MM.1S (cell line): Measurements from ENCODE around the gene HPCAL1.

Experiments
- DNase-seq: peaks from one replicate; pipeline ENCODE4 v3.0.0-alpha.2; 2015
- H2AFZ ChIP-seq: fragments of 300-600 bp; sonication (generic); 2 replicates; pipeline ENCODE4 v1.6.0; 2016; ENCODE audit warnings: antibody characterized with exemption, low read length
- H3F3A ChIP-seq: fragments of 300-600 bp; sonication (generic); 2 replicates; pipeline ENCODE4 v1.6.1; 2016; ENCODE audit warnings: mild to moderate bottlenecking, antibody characterized with exemption, low read length, moderate library complexity, mixed read lengths; ENCODE audit not compliant: insufficient read depth
- H3K27ac ChIP-seq: fragments of 300-600 bp; sonication (generic); 2 replicates; pipeline ENCODE4 v1.5.1; 2016; ENCODE audit warnings: mild to moderate bottlenecking, low read length
- H3K27me3 ChIP-seq: fragments of 300-600 bp; sonication (generic); replicated peaks from 2 replicates; pipeline ENCODE4 v1.6.0; 2016; ENCODE audit warnings: low read length; ENCODE audit not compliant: insufficient read depth
- H3K36me3 ChIP-seq: fragments of 300-600 bp; sonication (generic); replicated peaks from 2 replicates; pipeline ENCODE4 v1.6.1; 2016; ENCODE audit warnings: mild to moderate bottlenecking, low read length, mixed read lengths; ENCODE audit not compliant: insufficient read depth
- H3K4me1 ChIP-seq: fragments of 300-600 bp; sonication (generic); 2 replicates; pipeline ENCODE4 v1.6.1; 2016; ENCODE audit warnings: low read length, mixed read lengths
- H3K4me2 ChIP-seq: fragments of 300-600 bp; sonication (generic); 2 replicates; pipeline ENCODE4 v1.6.0; 2016; ENCODE audit warnings: low read depth, low read length
- H3K4me3 ChIP-seq: fragments of 300-600 bp; sonication (generic); 2 replicates; pipeline ENCODE4 v1.5.1; 2016; ENCODE audit warnings: low read length, mixed read lengths
- H3K79me2 ChIP-seq: fragments of 300-600 bp; sonication (generic); 2 replicates; pipeline ENCODE4 v1.6.1; 2016; ENCODE audit warnings: mixed run types, low read length, mixed read lengths
- H3K9ac ChIP-seq: fragments of 300-600 bp; sonication (generic); 2 replicates; pipeline ENCODE4 v1.6.1; 2016; ENCODE audit warnings: low read length, mixed read lengths
- H3K9me2 ChIP-seq: fragments of 300-600 bp; sonication (generic); replicated peaks from 2 replicates; pipeline ENCODE4 v1.6.1; 2016; ENCODE audit warnings: mild to moderate bottlenecking, low read length, mixed read lengths; ENCODE audit not compliant: insufficient read depth
- H3K9me3 ChIP-seq: fragments of 300-600 bp; sonication (generic); replicated peaks from 2 replicates; pipeline ENCODE4 v1.6.1; 2016; ENCODE audit warnings: mild to moderate bottlenecking, low read length, mixed read lengths; ENCODE audit not compliant: insufficient read depth
- H4K20me1 ChIP-seq: fragments of 300-600 bp; sonication (generic); 2 replicates; pipeline ENCODE4 v1.6.1; 2016; ENCODE audit warnings: mild to moderate bottlenecking, low read length, moderate library complexity, mixed read lengths; ENCODE audit not compliant: insufficient read depth
- CTCF ChIP-seq: fragments of 300-600 bp; sonication (generic); IDR thresholded peaks from 2 replicates; pipeline ENCODE4 v1.5.1; 2016; ENCODE audit warnings: antibody characterized with exemption, low read length, mixed read lengths
- EZH2 ChIP-seq: fragments of 300-600 bp; sonication (generic); optimal IDR thresholded peaks from 2 replicates; pipeline ENCODE3; 2017; ENCODE audit warnings: low read depth, mild to moderate bottlenecking, antibody characterized with exemption, low read length, mixed read lengths
- EZH2phosphoT487 ChIP-seq: fragments of 300-600 bp; sonication (generic); IDR thresholded peaks from 2 replicates; pipeline ENCODE4 v1.6.1; 2018; ENCODE audit warnings: antibody characterized with exemption, low read length

HPCAL1 gene

DNA sequence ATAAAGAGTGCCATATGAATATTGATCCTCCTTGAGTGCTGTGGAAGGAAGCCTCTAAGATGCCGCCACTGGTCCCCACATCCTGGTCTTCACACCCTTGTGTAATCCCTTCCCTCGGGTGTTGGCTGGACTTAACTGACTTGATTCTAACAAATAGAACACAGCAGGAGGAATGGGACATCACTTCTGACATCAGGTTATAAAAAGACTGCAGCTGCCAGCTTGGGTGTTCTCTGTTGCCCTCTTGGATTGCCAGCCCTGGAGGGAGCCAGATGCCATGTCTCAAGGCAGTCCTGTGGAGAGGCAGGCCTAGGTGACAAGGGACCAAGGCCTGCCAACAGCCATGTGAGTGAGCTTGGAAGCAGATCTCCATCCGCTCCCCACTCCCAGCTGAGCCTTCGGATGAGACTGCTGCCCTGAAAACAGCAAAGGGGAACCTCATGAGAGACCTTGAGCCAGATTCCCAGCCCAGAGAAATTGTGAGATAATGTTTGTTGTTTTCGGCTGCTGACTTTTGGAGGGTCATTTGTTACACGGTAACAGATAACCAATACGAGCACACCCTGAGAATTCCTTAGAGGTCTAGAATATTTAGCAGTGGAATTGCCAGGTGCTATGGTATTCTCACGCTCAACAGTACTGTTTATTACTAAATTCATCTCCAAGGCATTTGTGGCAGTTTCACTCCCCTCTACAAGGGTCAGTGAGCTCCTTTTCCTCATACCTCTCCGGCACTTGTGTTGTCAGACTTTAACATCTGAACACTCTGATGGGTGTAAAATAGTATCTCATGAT lies 32.5 kb downstream of the HPCAL1 start:
- H3K79me2 ChIP-seq = peaks cover 97% of the 10 kb centered on the region
- H3K9ac ChIP-seq = no peak overlapping the region
- H3K9me2 ChIP-seq = no peaks in the 10 kb centered on the region
- peaks cover 2% of the 10 kb centered on the region; the same call in 1 of the 2 replicates for H4K20me1 ChIP-seq
- no peaks in the 10 kb centered on the region for H3K27me3 ChIP-seq
- H3F3A ChIP-seq = no peaks in the 10 kb centered on the region
- no peaks in the 10 kb centered on the region for H3K36me3 ChIP-seq
- H3K27ac ChIP-seq = no peak overlapping the region
- H3K9me3 ChIP-seq = no peaks in the 10 kb centered on the region
- no peak overlapping the region for H3K4me3 ChIP-seq
- DNase-seq = no peak
- H3K4me2 ChIP-seq = no peak overlapping the region
- H2AFZ ChIP-seq = no peak overlapping the region
- TF ChIP-seq EZH2phosphoT487 (no peak), CTCF (no peak), EZH2 (no peak)
- no peaks in the 10 kb centered on the region for H3K4me1 ChIP-seq

DNA sequence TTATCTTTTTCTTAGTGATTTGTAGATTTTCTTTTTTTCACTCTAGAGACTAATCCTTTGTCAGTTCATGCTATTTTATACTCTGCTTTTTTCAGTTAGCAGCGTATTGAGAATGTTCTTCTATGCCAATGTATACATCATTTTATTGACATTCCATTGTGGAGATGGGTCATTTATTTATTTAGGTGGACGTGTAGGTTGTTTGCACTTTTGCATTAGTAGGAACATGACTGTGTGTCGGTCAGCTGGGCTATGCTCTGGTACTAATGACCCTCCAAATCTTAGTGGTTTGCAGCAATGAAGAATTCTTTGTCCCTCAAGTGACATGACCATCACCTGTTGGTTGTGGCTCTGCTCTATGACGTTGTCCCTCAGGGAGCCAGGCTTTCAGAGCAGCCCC lies 33.6 kb downstream of the HPCAL1 start:
- H3K9me2 ChIP-seq = no peaks in the 10 kb centered on the region
- H3K9me3 ChIP-seq = no peaks in the 10 kb centered on the region
- H4K20me1 ChIP-seq = peaks cover 2% of the 10 kb centered on the region; the same call in 1 of the 2 replicates
- no peak overlapping the region for H3K4me3 ChIP-seq
- no peak overlapping the region for H2AFZ ChIP-seq
- H3K9ac ChIP-seq = no peak overlapping the region
- H3K27me3 ChIP-seq = no peaks in the 10 kb centered on the region
- no peaks in the 10 kb centered on the region for H3F3A ChIP-seq
- DNase-seq = no peak
- H3K36me3 ChIP-seq = no peaks in the 10 kb centered on the region
- TF ChIP-seq CTCF (no peak), EZH2phosphoT487 (no peak), EZH2 (no peak)
- peaks cover 97% of the 10 kb centered on the region for H3K79me2 ChIP-seq
- H3K4me1 ChIP-seq = no peaks in the 10 kb centered on the region
- H3K4me2 ChIP-seq = no peak overlapping the region
- no peak overlapping the region for H3K27ac ChIP-seq

GRCh38 chr2:10337449-10338269 lies 35.0 kb downstream of the HPCAL1 start:
- Histone ChIP-seq H3K9me2 (no peaks in the 10 kb centered on the region), H3K36me3 (no peaks in the 10 kb centered on the region), H3K27me3 (no peaks in the 10 kb centered on the region), H3F3A (no peaks in the 10 kb centered on the region), H3K4me2 (no peak overlapping the region), H3K4me3 (no peak overlapping the region), H4K20me1 (peaks cover 2% of the 10 kb centered on the region; the same call in 1 of the 2 replicates), H3K9me3 (no peaks in the 10 kb centered on the region), H3K9ac (no peak overlapping the region), H2AFZ (no peak overlapping the region), H3K4me1 (no peaks in the 10 kb centered on the region), H3K79me2 (peaks cover 97% of the 10 kb centered on the region), H3K27ac (no peak overlapping the region)
- DNase-seq = no peak
- TF ChIP-seq EZH2 (no peak), CTCF (no peak), EZH2phosphoT487 (no peak)
